HG03139 (cell line): ENCODE results near the gene ANKRD23.
"Not testable (repeated sequence)": the region's sequence is repeated elsewhere in the genome, so short reads cannot be mapped to it uniquely, and the experiment has no call there.

Experiments used
- ATAC-seq: cut with Tn5 transposase; IDR thresholded peaks from one replicate; pipeline ENCODE4 v1.9.1; 2021; ENCODE audit not compliant: unreplicated experiment

The ANKRD23 gene

GRCh38 chr2:96819128-96819875 lies 24.5 kb downstream of the ANKRD23 start:
- ATAC-seq, result no peak

- ATAC-seq, result no peak
These were observed 25.9 kb downstream of the ANKRD23 start for GRCh38 chr2:96817882-96818281.

GRCh38 chr2:96816836-96817702 lies 26.8 kb downstream of the ANKRD23 start:
- ATAC-seq, result no peak

- ATAC-seq, result peak; percentile 74
These were observed 27.5 kb downstream of the ANKRD23 start, which contains the start of gene CNNM3 for GRCh38 chr2:96816127-96816835. CNNM3 (plus strand) TSS chr2:96816268; CDS start chr2:96816278, 10 bp downstream.

GRCh38 chr2:96815326-96816126 lies 28.3 kb downstream of the ANKRD23 start:
- ATAC-seq, result no peak

- no peak for ATAC-seq
These were observed 30.2 kb downstream of the ANKRD23 start for GRCh38 chr2:96813656-96814055.

- no peak for ATAC-seq
These were observed 31.9 kb downstream of the ANKRD23 start for GRCh38 chr2:96811917-96812316.

GRCh38 chr2:96810783-96811192 lies 33.0 kb downstream of the ANKRD23 start:
- ATAC-seq, result no peak

GRCh38 chr2:96809951-96810782 lies 33.7 kb downstream of the ANKRD23 start:
- ATAC-seq, result no peak

GRCh38 chr2:96809216-96809882 lies 34.5 kb downstream of the ANKRD23 start:
- no peak for ATAC-seq

- no peak for ATAC-seq
These were observed 35.5 kb downstream of the ANKRD23 start for GRCh38 chr2:96808176-96808837.

GRCh38 chr2:96807127-96807471 lies 36.7 kb downstream of the ANKRD23 start:
- no peak for ATAC-seq

- ATAC-seq, result no peak
These were observed 37.2 kb downstream of the ANKRD23 start for GRCh38 chr2:96806468-96807126.

- ATAC-seq, result not testable (repeated sequence)
These were observed 37.9 kb downstream of the ANKRD23 start for GRCh38 chr2:96805946-96806345.

- ATAC-seq, result no peak
These were observed 38.8 kb downstream of the ANKRD23 start for GRCh38 chr2:96804986-96805385.

GRCh38 chr2:96802721-96803120 lies 41.1 kb downstream of the ANKRD23 start:
- ATAC-seq, result no peak

- ATAC-seq, result no peak
These were observed 41.8 kb downstream of the ANKRD23 start for GRCh38 chr2:96801786-96802595.
